Osteoblast (primary cell): Measurements from ENCODE around the gene BET1L. TPM values are rescaled to one million over a fixed set of nuclear protein-coding genes. Genes with fewer than 3 reads are reported as not detected.
A peak's percentile ranks its signal among the peaks of the same experiment; 100 is the strongest.

Experiments
- DNase-seq: peaks from one replicate; pipeline ENCODE4 v3.0.0; 2011; ENCODE audit warnings: low spot score, mixed read lengths; ENCODE audit not compliant: insufficient read length; ENCODE audit errors: missing footprints
- H2AFZ ChIP-seq: 2 replicates; pipeline ENCODE4 v1.6.0; 2011; ENCODE audit warnings: mild to moderate bottlenecking, low read length
- H3K27ac ChIP-seq: 2 replicates; pipeline ENCODE4 v1.5.1; 2011; ENCODE audit warnings: mild to moderate bottlenecking, low read depth, low read length, moderate library complexity
- H3K27me3 ChIP-seq: 2 replicates; pipeline ENCODE4 v1.6.0; 2012; ENCODE audit warnings: mild to moderate bottlenecking, control low read depth, inconsistent platforms, low read length, moderate library complexity; ENCODE audit not compliant: insufficient read depth
- H3K36me3 ChIP-seq: 2 replicates; pipeline ENCODE4 v1.5.1; 2011; ENCODE audit warnings: mild to moderate bottlenecking, low read length, control low read depth, moderate library complexity; ENCODE audit not compliant: insufficient read depth
- H3K4me1 ChIP-seq: 2 replicates; pipeline ENCODE4 v1.5.1; 2011; ENCODE audit warnings: mild to moderate bottlenecking, low read length, control low read depth, moderate library complexity; ENCODE audit not compliant: insufficient read depth
- H3K4me2 ChIP-seq: 2 replicates; pipeline ENCODE4 v1.6.0; 2011; ENCODE audit warnings: mild to moderate bottlenecking, low read length; ENCODE audit not compliant: insufficient read depth
- H3K4me3 ChIP-seq: fragments of 200-600 bp; sonication (generic); 3 replicates; pipeline ENCODE4 v1.5.1; 2012; ENCODE audit warnings: mild to moderate bottlenecking, low read length, inconsistent platforms; ENCODE audit not compliant: insufficient read depth
- H3K79me2 ChIP-seq: 2 replicates; pipeline ENCODE4 v1.6.0; 2012; ENCODE audit warnings: mild to moderate bottlenecking, low read length, control low read depth, inconsistent platforms; ENCODE audit not compliant: insufficient read depth
- H3K9me3 ChIP-seq: 2 replicates; pipeline ENCODE4 v1.5.1; 2011; ENCODE audit warnings: low read depth, low read length, control low read depth
- H4K20me1 ChIP-seq: 2 replicates; pipeline ENCODE4 v1.6.0; 2012; ENCODE audit warnings: mild to moderate bottlenecking, low read length, control low read depth; ENCODE audit not compliant: insufficient read depth
- total RNA-seq: library from RNA; depleted of rRNA; stranded (reverse); fragments of >200 nt; gene quantifications from 2 replicates; pipeline ENCODE4 v1.2.3, GENCODE V29; 2012
- TF ChIP-seq, protein P1 (sequence below): IDR thresholded peaks from 2 replicates; pipeline ENCODE4 v1.5.1; 2011; ENCODE audit warnings: mild to moderate bottlenecking, low read depth, low read length, moderate library complexity; ENCODE audit errors: extremely low read depth

The BET1L gene
- total RNA-seq, 1 donor = 24.6 TPM

DNA sequence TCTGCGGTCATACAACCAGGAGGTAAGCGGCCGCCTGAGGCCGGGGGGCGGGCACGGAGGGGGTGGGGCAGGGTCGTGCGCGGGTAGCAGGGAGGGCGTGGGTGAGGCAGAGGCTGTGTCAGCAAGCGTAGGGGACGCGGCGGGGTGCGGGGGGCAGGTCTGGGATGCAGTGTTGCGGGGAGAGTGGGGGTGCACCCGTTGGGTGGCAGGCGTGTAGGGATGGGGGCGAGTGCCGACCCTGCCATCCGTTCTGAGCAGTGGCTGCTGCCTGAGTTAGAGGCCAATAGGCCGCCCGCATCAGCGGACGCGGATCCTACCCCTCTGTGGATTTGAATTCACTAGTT, 1.7 kb upstream of the BET1L start:
- H3K9me3 ChIP-seq = no peaks in the 10 kb centered on the region
- TF ChIP-seq, protein P1, sequence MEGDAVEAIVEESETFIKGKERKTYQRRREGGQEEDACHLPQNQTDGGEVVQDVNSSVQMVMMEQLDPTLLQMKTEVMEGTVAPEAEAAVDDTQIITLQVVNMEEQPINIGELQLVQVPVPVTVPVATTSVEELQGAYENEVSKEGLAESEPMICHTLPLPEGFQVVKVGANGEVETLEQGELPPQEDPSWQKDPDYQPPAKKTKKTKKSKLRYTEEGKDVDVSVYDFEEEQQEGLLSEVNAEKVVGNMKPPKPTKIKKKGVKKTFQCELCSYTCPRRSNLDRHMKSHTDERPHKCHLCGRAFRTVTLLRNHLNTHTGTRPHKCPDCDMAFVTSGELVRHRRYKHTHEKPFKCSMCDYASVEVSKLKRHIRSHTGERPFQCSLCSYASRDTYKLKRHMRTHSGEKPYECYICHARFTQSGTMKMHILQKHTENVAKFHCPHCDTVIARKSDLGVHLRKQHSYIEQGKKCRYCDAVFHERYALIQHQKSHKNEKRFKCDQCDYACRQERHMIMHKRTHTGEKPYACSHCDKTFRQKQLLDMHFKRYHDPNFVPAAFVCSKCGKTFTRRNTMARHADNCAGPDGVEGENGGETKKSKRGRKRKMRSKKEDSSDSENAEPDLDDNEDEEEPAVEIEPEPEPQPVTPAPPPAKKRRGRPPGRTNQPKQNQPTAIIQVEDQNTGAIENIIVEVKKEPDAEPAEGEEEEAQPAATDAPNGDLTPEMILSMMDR = no peak
- peak overlapping the region; percentile 22 for H2AFZ ChIP-seq
- peak overlapping the region; percentile 90 for H3K27ac ChIP-seq
- peaks cover 70% of the 10 kb centered on the region for H4K20me1 ChIP-seq
- peak overlapping the region; percentile 99 for H3K4me3 ChIP-seq
- H3K4me2 ChIP-seq = peak overlapping the region; percentile 90
- H3K79me2 ChIP-seq = peaks cover 86% of the 10 kb centered on the region
- H3K4me1 ChIP-seq = peaks cover 33% of the 10 kb centered on the region
- no peaks in the 10 kb centered on the region for H3K27me3 ChIP-seq
- no peak for DNase-seq
- H3K36me3 ChIP-seq = peaks cover 63% of the 10 kb centered on the region

DNA sequence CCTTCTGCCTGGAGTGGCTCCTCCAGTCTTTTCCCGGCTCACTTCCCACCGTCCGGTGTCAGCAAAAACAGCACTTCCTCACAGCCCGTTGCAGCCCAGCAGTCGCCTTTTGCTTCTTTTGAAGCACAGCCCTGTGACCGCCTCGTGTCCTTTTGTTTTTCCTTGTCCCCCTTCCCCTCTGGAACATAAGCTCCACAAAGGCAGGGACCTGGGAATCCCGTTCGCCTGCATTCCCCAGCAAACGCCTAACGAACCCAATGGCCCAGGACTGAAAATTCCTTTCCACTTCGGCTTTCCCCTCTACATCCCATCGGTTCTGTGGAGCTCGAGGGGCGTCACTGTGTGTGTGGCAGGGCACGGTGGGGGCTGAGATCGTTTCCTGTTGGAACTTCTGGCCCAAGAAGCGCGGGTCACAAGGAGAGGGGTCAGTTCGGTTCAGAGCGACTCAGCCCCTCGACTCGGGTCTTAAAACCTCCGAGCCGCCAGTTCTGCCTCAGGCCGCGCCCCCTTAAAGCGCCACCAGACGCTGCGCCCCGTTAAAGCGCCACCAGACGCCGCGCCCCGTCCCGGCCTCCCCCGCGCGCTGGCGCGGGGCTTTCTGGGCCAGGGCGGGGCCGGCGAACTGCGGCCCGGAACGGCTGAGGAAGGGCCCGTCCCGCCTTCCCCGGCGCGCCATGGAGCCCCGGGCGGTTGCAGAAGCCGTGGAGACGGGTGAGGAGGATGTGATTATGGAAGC, 1.1 kb upstream of the BET1L start:
- Histone ChIP-seq H3K27ac (peak overlapping the region; percentile 99), H3K79me2 (peaks cover 90% of the 10 kb centered on the region), H3K36me3 (peaks cover 63% of the 10 kb centered on the region), H3K4me2 (peak overlapping the region; percentile 90), H2AFZ (peak overlapping the region; percentile 38), H3K4me1 (peaks cover 33% of the 10 kb centered on the region), H3K4me3 (peak overlapping the region; percentile 99), H4K20me1 (peaks cover 75% of the 10 kb centered on the region), H3K27me3 (no peaks in the 10 kb centered on the region), H3K9me3 (no peaks in the 10 kb centered on the region)
- DNase-seq = peak; percentile 98
- TF ChIP-seq, protein P1 = no peak

DNA sequence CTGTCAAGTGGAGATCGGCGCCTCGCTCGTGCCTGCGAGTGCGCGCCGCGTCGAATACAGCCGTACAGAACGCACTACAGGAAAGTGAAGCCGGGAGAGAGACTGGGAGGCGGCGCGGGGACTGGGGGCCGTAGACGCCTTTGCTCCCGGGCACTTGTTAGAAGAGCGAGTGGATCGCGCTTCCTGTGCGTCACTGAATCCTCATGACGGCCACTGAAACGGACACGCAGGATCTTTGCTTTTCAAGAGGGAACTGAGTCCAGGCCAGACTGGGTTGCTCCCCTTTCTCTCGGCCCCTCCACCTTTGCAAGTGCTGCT, 623 bp upstream of the BET1L start:
- Histone ChIP-seq H3K36me3 (peaks cover 63% of the 10 kb centered on the region), H3K9me3 (no peaks in the 10 kb centered on the region), H3K4me2 (peak overlapping the region; percentile 90), H4K20me1 (peaks cover 75% of the 10 kb centered on the region), H3K4me1 (peaks cover 33% of the 10 kb centered on the region), H2AFZ (peak overlapping the region; percentile 38), H3K27ac (peak overlapping the region; percentile 99), H3K4me3 (peak overlapping the region; percentile 99), H3K79me2 (peaks cover 90% of the 10 kb centered on the region), H3K27me3 (no peaks in the 10 kb centered on the region)
- TF ChIP-seq, protein P1 = no peak
- DNase-seq = peak; percentile 92

DNA sequence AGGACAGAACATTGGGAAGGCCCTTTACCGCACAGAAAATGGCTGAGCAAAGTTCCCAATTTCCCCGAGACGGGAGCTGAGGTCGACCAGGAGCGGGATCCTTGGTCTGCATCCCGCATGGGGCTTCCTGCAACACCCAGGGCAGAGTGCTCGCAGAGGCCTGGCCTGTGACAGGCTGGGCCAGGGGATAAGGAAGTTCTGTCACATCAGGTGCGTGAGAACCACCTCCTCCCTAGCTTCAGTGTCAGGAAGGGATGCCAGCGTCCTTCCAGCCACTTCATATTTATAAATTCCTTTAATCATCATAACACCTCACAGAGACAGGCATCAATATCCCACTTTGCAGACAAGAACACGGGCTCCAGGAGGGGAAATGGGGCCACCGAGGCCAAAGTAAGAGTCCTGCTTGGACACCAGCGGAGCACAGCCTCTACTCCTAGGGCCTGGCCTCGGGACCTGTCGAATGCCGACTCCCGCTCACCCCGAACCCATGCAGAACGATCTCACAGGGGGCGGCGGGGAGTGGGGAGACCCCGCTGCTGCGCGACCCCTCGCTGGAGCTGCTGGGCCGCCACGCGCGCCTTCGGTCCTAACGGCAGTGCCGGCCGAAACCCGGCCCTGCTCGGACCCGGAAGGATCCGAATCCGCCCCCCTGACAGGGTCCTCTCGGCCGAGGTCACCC, 532 bp downstream of the BET1L start:
- H3K79me2 ChIP-seq = peaks cover 83% of the 10 kb centered on the region
- peak overlapping the region; percentile 90 for H3K4me2 ChIP-seq
- H2AFZ ChIP-seq = peak overlapping the region; percentile 53
- TF ChIP-seq, protein P1 = no peak
- H3K36me3 ChIP-seq = peaks cover 55% of the 10 kb centered on the region
- H3K4me1 ChIP-seq = peaks cover 33% of the 10 kb centered on the region
- H3K9me3 ChIP-seq = no peaks in the 10 kb centered on the region
- DNase-seq = peak; percentile 95
- H3K27ac ChIP-seq = peak overlapping the region; percentile 99
- peaks cover 72% of the 10 kb centered on the region for H4K20me1 ChIP-seq
- no peaks in the 10 kb centered on the region for H3K27me3 ChIP-seq
- peak overlapping the region; percentile 99 for H3K4me3 ChIP-seq
